Smooth muscle cell (in vitro differentiated cells): ENCODE results near the gene DNPEP. TPM values are rescaled to one million over a fixed set of nuclear protein-coding genes. Genes with fewer than 3 reads are reported as not detected.

Source experiments
- DNase-seq: peaks from one replicate; lab custom pipeline; 2025; ENCODE audit not compliant: unreplicated experiment; lab: John Stamatoyannopoulos, UW
- H2AFZ ChIP-seq: fragments of 200-600 bp; sonication (generic); 2 replicates; pipeline ENCODE4 v1.6.0; 2016; ENCODE audit warnings: antibody characterized with exemption, low read depth, mild to moderate bottlenecking
- H3F3A ChIP-seq: fragments of 200-600 bp; sonication (generic); 2 replicates; pipeline ENCODE4 v1.6.0; 2017; ENCODE audit warnings: antibody characterized with exemption, low read depth
- H3K27ac ChIP-seq: fragments of 200-600 bp; sonication (generic); 2 replicates; pipeline ENCODE4 v1.5.1; 2016; ENCODE audit warnings: low read depth, mild to moderate bottlenecking
- H3K27me3 ChIP-seq: fragments of 200-600 bp; sonication (generic); 2 replicates; pipeline ENCODE4 v1.6.1; 2016; ENCODE audit warnings: low read depth, mild to moderate bottlenecking
- H3K36me3 ChIP-seq: fragments of 200-600 bp; sonication (generic); 2 replicates; pipeline ENCODE4 v1.5.1; 2016; ENCODE audit warnings: low read depth
- H3K4me1 ChIP-seq: fragments of 200-600 bp; sonication (generic); 2 replicates; pipeline ENCODE4 v1.5.1; 2016; ENCODE audit warnings: low read depth
- H3K4me2 ChIP-seq: fragments of 200-600 bp; sonication (generic); 2 replicates; pipeline ENCODE4 v1.6.0; 2016; ENCODE audit warnings: mild to moderate bottlenecking
- H3K4me3 ChIP-seq: fragments of 200-600 bp; sonication (generic); 2 replicates; pipeline ENCODE4 v1.5.1; 2016; ENCODE audit warnings: mild to moderate bottlenecking
- H3K79me2 ChIP-seq: fragments of 200-600 bp; sonication (generic); 2 replicates; pipeline ENCODE4 v1.6.0; 2016; ENCODE audit warnings: low read depth, mild to moderate bottlenecking
- H3K9ac ChIP-seq: fragments of 200-600 bp; sonication (generic); 2 replicates; pipeline ENCODE4 v1.6.0; 2016; ENCODE audit warnings: low read depth
- H3K9me3 ChIP-seq: fragments of 200-600 bp; sonication (generic); replicated peaks from 2 replicates; pipeline ENCODE4 v1.5.1; 2016; ENCODE audit warnings: low read depth
- H4K20me1 ChIP-seq: fragments of 200-600 bp; sonication (generic); 2 replicates; pipeline ENCODE4 v1.6.0; 2016; ENCODE audit warnings: low read depth
- WGBS: methylation state at CpG from one replicate; pipeline ENCODE4 v1.1.7; 2016; ENCODE audit warnings: low lambda C conversion rate; 5-methylcytosine and 5-hydroxymethylcytosine counted together
- polyA plus RNA-seq: library from polyadenylated mRNA; unstranded; fragments of >200 nt; fragmentation: Nextera tagmentation; extraction: Ambion mirVana; gene quantifications from 2 replicates; pipeline ENCODE4 v1.2.1, GENCODE V29; 2016
- total RNA-seq: library from RNA; depleted of rRNA; stranded (reverse); fragments of >200 nt; gene quantifications from 2 replicates; pipeline ENCODE4 v1.2.3, GENCODE V29; 2014
- TF ChIP-seq, protein P1 (sequence below): fragments of 200-600 bp; sonication (generic); IDR thresholded peaks from 2 replicates; pipeline ENCODE4 v1.5.1; 2017; ENCODE audit warnings: borderline replicate concordance, mild to moderate bottlenecking, antibody characterized with exemption; ENCODE audit not compliant: insufficient read depth, poor library complexity, severe bottlenecking

The DNPEP gene
- total and polyA plus RNA-seq, 2 experiments from 2014 or later: 48.1 to 137 TPM

DNA sequence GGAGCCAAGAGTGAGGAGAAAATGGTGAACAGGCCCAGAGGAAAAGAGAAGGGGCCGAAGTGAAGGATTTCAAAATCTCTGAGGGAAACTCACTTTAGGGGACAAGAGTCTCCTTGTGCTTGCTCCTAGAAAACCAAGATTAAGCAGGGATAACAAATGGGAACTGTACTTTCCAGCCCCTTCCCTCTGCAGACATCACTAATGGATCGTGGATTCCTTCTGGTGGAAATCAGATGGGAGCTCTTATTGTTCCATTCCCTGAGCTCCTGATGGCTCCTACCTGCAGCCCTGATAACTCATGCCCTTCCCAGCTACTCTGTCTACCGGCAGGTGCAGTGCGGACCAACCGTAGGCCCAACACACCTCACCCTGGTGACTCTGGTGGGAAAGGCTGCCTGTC is 34.6 kb downstream of the DNPEP start:
- no peak overlapping the region for H3K4me3 ChIP-seq
- no peak for DNase-seq
- H3K36me3 ChIP-seq: no peaks in the 10 kb centered on the region
- H3K79me2 ChIP-seq: no peaks in the 10 kb centered on the region
- no peaks in the 10 kb centered on the region for H4K20me1 ChIP-seq
- H2AFZ ChIP-seq: no peak overlapping the region
- H3K9ac ChIP-seq: no peak overlapping the region
- H3K4me2 ChIP-seq: no peak overlapping the region
- no peak overlapping the region for H3K27ac ChIP-seq
- TF ChIP-seq, protein P1, sequence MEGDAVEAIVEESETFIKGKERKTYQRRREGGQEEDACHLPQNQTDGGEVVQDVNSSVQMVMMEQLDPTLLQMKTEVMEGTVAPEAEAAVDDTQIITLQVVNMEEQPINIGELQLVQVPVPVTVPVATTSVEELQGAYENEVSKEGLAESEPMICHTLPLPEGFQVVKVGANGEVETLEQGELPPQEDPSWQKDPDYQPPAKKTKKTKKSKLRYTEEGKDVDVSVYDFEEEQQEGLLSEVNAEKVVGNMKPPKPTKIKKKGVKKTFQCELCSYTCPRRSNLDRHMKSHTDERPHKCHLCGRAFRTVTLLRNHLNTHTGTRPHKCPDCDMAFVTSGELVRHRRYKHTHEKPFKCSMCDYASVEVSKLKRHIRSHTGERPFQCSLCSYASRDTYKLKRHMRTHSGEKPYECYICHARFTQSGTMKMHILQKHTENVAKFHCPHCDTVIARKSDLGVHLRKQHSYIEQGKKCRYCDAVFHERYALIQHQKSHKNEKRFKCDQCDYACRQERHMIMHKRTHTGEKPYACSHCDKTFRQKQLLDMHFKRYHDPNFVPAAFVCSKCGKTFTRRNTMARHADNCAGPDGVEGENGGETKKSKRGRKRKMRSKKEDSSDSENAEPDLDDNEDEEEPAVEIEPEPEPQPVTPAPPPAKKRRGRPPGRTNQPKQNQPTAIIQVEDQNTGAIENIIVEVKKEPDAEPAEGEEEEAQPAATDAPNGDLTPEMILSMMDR: no peak
- H3K4me1 ChIP-seq: peaks cover 5% of the 10 kb centered on the region
- no peaks in the 10 kb centered on the region for H3K9me3 ChIP-seq
- H3K27me3 ChIP-seq: peaks cover 42% of the 10 kb centered on the region
- H3F3A ChIP-seq: no peaks in the 10 kb centered on the region
- 77% methylated on average over 5 of the region's 5 CpGs for WGBS

DNA sequence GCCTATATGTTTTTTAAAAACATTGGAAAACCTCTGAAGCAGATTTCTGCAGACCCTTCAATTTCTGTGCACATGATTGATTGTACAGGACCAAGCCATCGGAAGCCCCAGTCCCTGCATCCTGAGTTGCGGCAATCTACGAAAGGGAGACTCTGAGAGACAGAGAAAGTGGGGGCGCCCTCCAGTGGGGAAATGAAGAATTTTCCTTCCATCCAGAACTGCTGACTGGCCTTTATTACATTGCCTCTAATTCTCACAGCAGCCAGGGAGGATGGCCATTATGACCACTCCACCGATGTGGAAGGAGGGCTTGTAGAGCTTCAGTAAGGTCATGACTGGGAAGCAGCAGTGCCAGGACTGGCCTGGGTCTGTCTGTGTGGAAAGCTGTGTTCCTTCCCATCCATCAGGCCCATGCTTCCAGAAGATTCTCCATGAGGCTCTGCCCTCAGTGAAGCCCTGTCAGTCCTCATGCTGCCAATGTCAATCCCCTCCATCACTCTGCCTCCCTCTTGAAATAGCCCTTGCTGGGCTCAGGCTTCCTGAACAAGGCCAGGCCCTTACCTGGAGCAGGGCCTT is 35.2 kb downstream of the DNPEP start:
- peaks cover 5% of the 10 kb centered on the region for H3K4me1 ChIP-seq
- WGBS: 22% methylated on average over 5 of the region's 5 CpGs
- H3F3A ChIP-seq: no peaks in the 10 kb centered on the region
- H3K4me3 ChIP-seq: no peak overlapping the region
- no peak overlapping the region for H3K9ac ChIP-seq
- TF ChIP-seq, protein P1: peak; percentile 62
- no peaks in the 10 kb centered on the region for H3K36me3 ChIP-seq
- no peaks in the 10 kb centered on the region for H3K79me2 ChIP-seq
- no peaks in the 10 kb centered on the region for H3K9me3 ChIP-seq
- H2AFZ ChIP-seq: no peak overlapping the region
- H4K20me1 ChIP-seq: no peaks in the 10 kb centered on the region
- peak; percentile 32 for DNase-seq
- no peak overlapping the region for H3K4me2 ChIP-seq
- peaks cover 39% of the 10 kb centered on the region for H3K27me3 ChIP-seq
- H3K27ac ChIP-seq: no peak overlapping the region

DNA sequence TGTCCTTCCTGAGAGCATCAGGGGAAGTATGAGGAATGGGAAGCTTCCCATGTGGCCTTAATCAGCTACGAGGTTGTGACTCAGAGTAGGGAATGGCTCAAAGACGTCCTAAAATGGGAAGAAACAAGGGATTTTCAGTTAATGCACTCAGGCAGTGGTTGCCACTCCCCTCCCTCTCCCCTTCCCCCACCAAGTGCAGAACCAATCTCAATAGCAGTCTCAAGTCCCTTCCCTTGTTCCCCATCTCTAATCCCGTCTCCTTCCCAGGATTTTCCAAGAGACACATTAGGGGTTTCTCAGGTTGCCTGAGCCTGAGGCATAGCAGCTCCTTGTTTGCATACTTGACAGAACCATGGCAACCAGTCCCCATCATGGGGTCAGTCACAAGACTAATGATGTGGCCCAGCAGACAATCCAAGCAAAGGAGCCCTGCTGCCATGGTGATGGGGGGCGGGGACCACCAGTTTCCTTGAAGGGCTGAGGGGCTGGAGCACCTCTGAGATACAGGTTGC is 36.9 kb downstream of the DNPEP start:
- Histone ChIP-seq H3K9ac (no peak overlapping the region), H3K4me3 (no peak overlapping the region), H3K9me3 (no peaks in the 10 kb centered on the region), H3K4me1 (peaks cover 5% of the 10 kb centered on the region), H3K27ac (no peak overlapping the region), H4K20me1 (no peaks in the 10 kb centered on the region), H3K79me2 (no peaks in the 10 kb centered on the region), H3F3A (no peaks in the 10 kb centered on the region), H3K27me3 (peaks cover 21% of the 10 kb centered on the region), H2AFZ (no peak overlapping the region), H3K4me2 (no peak overlapping the region), H3K36me3 (no peaks in the 10 kb centered on the region)
- no peak for DNase-seq
- WGBS: 39% methylated on average over 4 of the region's 4 CpGs
- TF ChIP-seq, protein P1: no peak

DNA sequence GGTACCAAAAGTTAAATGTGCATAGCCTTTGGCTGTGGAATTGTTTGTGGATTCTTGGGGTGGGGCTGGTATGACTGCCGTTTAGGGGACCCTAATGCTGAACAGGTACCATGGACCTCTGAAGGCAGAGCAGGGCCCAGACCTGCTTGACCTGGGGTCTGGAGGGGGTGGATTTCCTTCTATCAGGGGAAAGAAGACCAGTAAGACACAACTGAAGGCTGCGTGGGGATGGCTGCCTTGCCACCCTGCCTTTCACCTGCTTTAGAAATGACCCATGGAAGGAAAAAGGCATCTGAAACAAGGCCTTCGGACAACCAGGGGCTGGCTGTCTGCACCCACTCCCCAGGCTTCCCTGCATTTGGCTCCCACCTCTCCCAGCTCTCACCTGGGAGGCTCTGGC is 37.5 kb downstream of the DNPEP start:
- TF ChIP-seq, protein P1: no peak
- 83% methylated on average over 3 of the region's 3 CpGs for WGBS
- Histone ChIP-seq H4K20me1 (no peaks in the 10 kb centered on the region), H2AFZ (no peak overlapping the region), H3K27me3 (peaks cover 16% of the 10 kb centered on the region), H3K79me2 (no peaks in the 10 kb centered on the region), H3K4me1 (peaks cover 5% of the 10 kb centered on the region), H3K9ac (no peak overlapping the region), H3K9me3 (no peaks in the 10 kb centered on the region), H3F3A (no peaks in the 10 kb centered on the region), H3K4me3 (no peak overlapping the region), H3K36me3 (no peaks in the 10 kb centered on the region), H3K4me2 (no peak overlapping the region), H3K27ac (no peak overlapping the region)
- no peak for DNase-seq
